HEK293 (cell line): Measurements from ENCODE around the gene PIM3.

Source experiments
- KLF7 ChIP-seq: fragments of 450-650 bp; formaldehyde crosslinking; IDR thresholded peaks from 2 replicates; pipeline ENCODE4 v1.5.1; 2016; ENCODE audit warnings: missing biosample characterization, missing genetic modification characterization, borderline replicate concordance
- KLF8 ChIP-seq: fragments of 450-650 bp; formaldehyde crosslinking; IDR thresholded peaks from 2 replicates; pipeline ENCODE4 v1.5.1; 2016; ENCODE audit warnings: missing biosample characterization, missing genetic modification characterization
- PRDM1 ChIP-seq: fragments of 450-650 bp; formaldehyde crosslinking; IDR thresholded peaks from 2 replicates; pipeline ENCODE4; 2016; ENCODE audit warnings: missing biosample characterization, missing genetic modification characterization
- SALL2 ChIP-seq: fragments of 450-650 bp; formaldehyde crosslinking; IDR thresholded peaks from 2 replicates; pipeline ENCODE4 v1.5.0; 2017; ENCODE audit warnings: missing biosample characterization, mild to moderate bottlenecking, missing genetic modification characterization, borderline replicate concordance
- ZBTB7A ChIP-seq: fragments of 450-650 bp; formaldehyde crosslinking; IDR thresholded peaks from 2 replicates; pipeline ENCODE4 v1.5.1; 2016; ENCODE audit warnings: low read depth, missing biosample characterization, missing genetic modification characterization
- ZNF211 ChIP-seq: fragments of 450-650 bp; formaldehyde crosslinking; IDR thresholded peaks from 2 replicates; pipeline ENCODE4 v1.5.1; 2016; ENCODE audit warnings: low read depth, missing biosample characterization, missing genetic modification characterization
- ZNF24 ChIP-seq: fragments of 450-650 bp; formaldehyde crosslinking; IDR thresholded peaks from 2 replicates; pipeline ENCODE4 v1.5.1; 2016; ENCODE audit warnings: missing biosample characterization, missing genetic modification characterization
- ZNF585B ChIP-seq: fragments of 450-650 bp; formaldehyde crosslinking; IDR thresholded peaks from 2 replicates; pipeline ENCODE4 v1.5.1; 2016; ENCODE audit warnings: missing biosample characterization, missing genetic modification characterization
- ZNF629 ChIP-seq: fragments of 450-650 bp; formaldehyde crosslinking; IDR thresholded peaks from 2 replicates; pipeline ENCODE4 v1.5.1; 2017; ENCODE audit warnings: missing biosample characterization, missing genetic modification characterization
- ZNF664 ChIP-seq: fragments of 450-650 bp; formaldehyde crosslinking; IDR thresholded peaks from 2 replicates; pipeline ENCODE4 v1.5.1; 2016; ENCODE audit warnings: missing biosample characterization, missing genetic modification characterization
- ZNF776 ChIP-seq: fragments of 450-650 bp; formaldehyde crosslinking; IDR thresholded peaks from 2 replicates; pipeline ENCODE4 v1.5.0; 2017; ENCODE audit warnings: missing biosample characterization, missing genetic modification characterization, borderline replicate concordance
- TF ChIP-seq, protein P1 (sequence below): fragments of 450-650 bp; formaldehyde crosslinking; IDR thresholded peaks from 2 replicates; pipeline ENCODE4 v1.5.1; 2016; ENCODE audit warnings: missing biosample characterization, missing genetic modification characterization
- TF ChIP-seq, protein P2 (sequence below): fragments of 450-650 bp; formaldehyde crosslinking; IDR thresholded peaks from 2 replicates; pipeline ENCODE4 v1.5.1; 2016; ENCODE audit warnings: missing biosample characterization, missing genetic modification characterization

DNA sequence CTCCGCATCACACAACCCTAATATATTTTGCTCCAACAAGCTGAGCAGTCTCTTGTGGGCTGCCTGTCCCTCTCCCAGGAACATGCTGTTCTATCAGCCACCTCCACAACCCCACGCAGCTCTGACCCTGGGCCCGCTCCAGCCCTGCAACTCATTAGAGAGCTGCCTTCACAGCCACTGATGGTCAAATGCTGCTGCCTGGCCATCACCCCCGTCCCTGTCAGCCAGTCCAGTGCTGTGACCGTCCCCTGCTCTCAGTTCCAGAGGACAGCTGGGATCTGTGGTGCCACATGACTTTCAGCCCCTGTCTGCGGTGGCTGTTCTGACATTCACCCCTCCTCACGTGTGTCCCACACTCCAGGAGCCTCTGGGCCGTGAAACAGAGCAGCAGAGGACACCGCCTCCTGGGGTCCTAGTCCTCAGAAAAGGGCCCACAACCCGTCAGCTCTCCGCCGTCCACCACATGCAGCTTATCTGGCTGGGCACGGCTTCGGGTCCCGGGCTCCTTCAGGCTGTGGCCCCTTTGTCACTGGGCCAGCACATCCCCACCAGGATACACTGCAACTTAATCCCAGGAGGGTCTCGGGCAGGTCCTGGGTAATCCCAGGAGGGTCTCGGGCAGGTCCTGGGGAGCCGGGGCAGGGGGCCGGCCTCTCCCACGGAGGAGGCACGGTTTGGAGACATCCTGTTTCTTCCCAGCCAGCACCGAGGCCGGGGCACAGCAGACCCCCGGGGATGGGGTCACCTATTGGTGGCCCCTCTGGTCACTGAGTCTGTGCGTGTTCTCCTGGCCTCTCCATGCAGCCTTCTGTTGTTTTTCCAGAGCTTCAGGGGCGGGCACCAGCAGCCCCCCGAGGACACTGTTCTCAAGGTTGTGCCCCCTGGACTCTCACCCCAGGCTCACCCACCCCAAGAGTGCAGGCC, 27.1 kb upstream of the PIM3 start:
- TF ChIP-seq, protein P1, sequence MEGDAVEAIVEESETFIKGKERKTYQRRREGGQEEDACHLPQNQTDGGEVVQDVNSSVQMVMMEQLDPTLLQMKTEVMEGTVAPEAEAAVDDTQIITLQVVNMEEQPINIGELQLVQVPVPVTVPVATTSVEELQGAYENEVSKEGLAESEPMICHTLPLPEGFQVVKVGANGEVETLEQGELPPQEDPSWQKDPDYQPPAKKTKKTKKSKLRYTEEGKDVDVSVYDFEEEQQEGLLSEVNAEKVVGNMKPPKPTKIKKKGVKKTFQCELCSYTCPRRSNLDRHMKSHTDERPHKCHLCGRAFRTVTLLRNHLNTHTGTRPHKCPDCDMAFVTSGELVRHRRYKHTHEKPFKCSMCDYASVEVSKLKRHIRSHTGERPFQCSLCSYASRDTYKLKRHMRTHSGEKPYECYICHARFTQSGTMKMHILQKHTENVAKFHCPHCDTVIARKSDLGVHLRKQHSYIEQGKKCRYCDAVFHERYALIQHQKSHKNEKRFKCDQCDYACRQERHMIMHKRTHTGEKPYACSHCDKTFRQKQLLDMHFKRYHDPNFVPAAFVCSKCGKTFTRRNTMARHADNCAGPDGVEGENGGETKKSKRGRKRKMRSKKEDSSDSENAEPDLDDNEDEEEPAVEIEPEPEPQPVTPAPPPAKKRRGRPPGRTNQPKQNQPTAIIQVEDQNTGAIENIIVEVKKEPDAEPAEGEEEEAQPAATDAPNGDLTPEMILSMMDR (tag by site-specific recombination) = no peak
- no peak for TF ChIP-seq ZBTB7A (tag by site-specific recombination)
- TF ChIP-seq KLF7 (tag by site-specific recombination) = no peak
- TF ChIP-seq ZNF629 (tag by site-specific recombination) = no peak
- TF ChIP-seq ZNF585B (tag by site-specific recombination) = no peak
- no peak for TF ChIP-seq ZNF664
- TF ChIP-seq KLF8 = no peak
- TF ChIP-seq, protein P2, sequence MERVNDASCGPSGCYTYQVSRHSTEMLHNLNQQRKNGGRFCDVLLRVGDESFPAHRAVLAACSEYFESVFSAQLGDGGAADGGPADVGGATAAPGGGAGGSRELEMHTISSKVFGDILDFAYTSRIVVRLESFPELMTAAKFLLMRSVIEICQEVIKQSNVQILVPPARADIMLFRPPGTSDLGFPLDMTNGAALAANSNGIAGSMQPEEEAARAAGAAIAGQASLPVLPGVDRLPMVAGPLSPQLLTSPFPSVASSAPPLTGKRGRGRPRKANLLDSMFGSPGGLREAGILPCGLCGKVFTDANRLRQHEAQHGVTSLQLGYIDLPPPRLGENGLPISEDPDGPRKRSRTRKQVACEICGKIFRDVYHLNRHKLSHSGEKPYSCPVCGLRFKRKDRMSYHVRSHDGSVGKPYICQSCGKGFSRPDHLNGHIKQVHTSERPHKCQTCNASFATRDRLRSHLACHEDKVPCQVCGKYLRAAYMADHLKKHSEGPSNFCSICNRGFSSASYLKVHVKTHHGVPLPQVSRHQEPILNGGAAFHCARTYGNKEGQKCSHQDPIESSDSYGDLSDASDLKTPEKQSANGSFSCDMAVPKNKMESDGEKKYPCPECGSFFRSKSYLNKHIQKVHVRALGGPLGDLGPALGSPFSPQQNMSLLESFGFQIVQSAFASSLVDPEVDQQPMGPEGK = no peak
- TF ChIP-seq ZNF776 (tag by site-specific recombination) = no peak
- no peak for TF ChIP-seq ZNF24 (tag by site-specific recombination)
- no peak for TF ChIP-seq SALL2
- TF ChIP-seq ZNF211 = no peak
- no peak for TF ChIP-seq PRDM1 (tag by site-specific recombination)
